Astrocyte (in vitro differentiated cells and primary cell): Measurements from ENCODE around the gene C1orf159. TPM values are rescaled to one million over a fixed set of nuclear protein-coding genes. Genes with fewer than 3 reads are reported as not detected.

Source experiments
- DNase-seq: peaks from one replicate; pipeline ENCODE4 v3.0.0-alpha.2; 2010; ENCODE audit warnings: low read depth
- FAIRE-seq: peaks from 2 replicates; lab custom pipeline; 2011; peaks lifted over from hg19 to GRCh38; lab: Jason Lieb, UNC
- H2AFZ ChIP-seq: 2 replicates; pipeline ENCODE4 v1.6.0; 2012; ENCODE audit warnings: low read depth, low read length, inconsistent platforms
- H3K27ac ChIP-seq: 2 replicates; pipeline ENCODE4 v1.5.1; 2011; ENCODE audit warnings: low read depth, low read length, inconsistent platforms
- H3K27me3 ChIP-seq: 2 replicates; pipeline ENCODE4 v1.6.0; 2011; ENCODE audit warnings: low read length, inconsistent platforms; ENCODE audit not compliant: insufficient read depth
- H3K36me3 ChIP-seq: 2 replicates; pipeline ENCODE4 v1.5.1; 2011; ENCODE audit warnings: low read length, inconsistent platforms; ENCODE audit not compliant: insufficient read depth
- H3K4me1 ChIP-seq: 2 replicates; pipeline ENCODE4 v1.5.1; 2011; ENCODE audit warnings: low read length, inconsistent platforms; ENCODE audit not compliant: insufficient read depth
- H3K4me2 ChIP-seq: 2 replicates; pipeline ENCODE4 v1.6.0; 2012; ENCODE audit warnings: low read length, inconsistent platforms
- H3K4me3 ChIP-seq: 2 replicates; pipeline ENCODE4 v1.5.1; 2011; ENCODE audit warnings: low read depth, mild to moderate bottlenecking, low read length, inconsistent platforms; ENCODE audit not compliant: insufficient read depth
- H3K79me2 ChIP-seq: 2 replicates; pipeline ENCODE4 v1.6.0; 2012; ENCODE audit warnings: mild to moderate bottlenecking, low read length, inconsistent platforms; ENCODE audit not compliant: insufficient read depth
- H3K9ac ChIP-seq: 2 replicates; pipeline ENCODE4 v1.6.0; 2012; ENCODE audit warnings: mild to moderate bottlenecking, low read length, inconsistent platforms
- H3K9me3 ChIP-seq: 2 replicates; pipeline ENCODE4 v1.5.1; 2012; ENCODE audit warnings: low read depth, mild to moderate bottlenecking, low read length, inconsistent platforms; ENCODE audit not compliant: insufficient read depth
- H4K20me1 ChIP-seq: 2 replicates; pipeline ENCODE4 v1.6.0; 2012; ENCODE audit warnings: low read length, inconsistent platforms; ENCODE audit not compliant: insufficient read depth
- H3K27ac Mint-ChIP-seq: one replicate; pipeline ENCODE4 v1.8.0; 2021; ENCODE audit warnings: mild to moderate bottlenecking, mixed read lengths; ENCODE audit not compliant: unreplicated experiment
- H3K27me3 Mint-ChIP-seq: one replicate; pipeline ENCODE4 v1.8.0; 2021; ENCODE audit warnings: low read depth, mixed read lengths; ENCODE audit not compliant: unreplicated experiment
- H3K36me3 Mint-ChIP-seq: one replicate; pipeline ENCODE4 v1.8.0; 2021; ENCODE audit warnings: low read depth, mixed read lengths; ENCODE audit not compliant: unreplicated experiment
- H3K4me1 Mint-ChIP-seq: one replicate; pipeline ENCODE4 v1.8.0; 2021; ENCODE audit warnings: low read depth, mixed read lengths; ENCODE audit not compliant: unreplicated experiment
- H3K4me3 Mint-ChIP-seq: one replicate; pipeline ENCODE4 v1.8.0; 2021; ENCODE audit warnings: mild to moderate bottlenecking, moderate library complexity, mixed read lengths; ENCODE audit not compliant: unreplicated experiment
- H3K9me3 Mint-ChIP-seq: one replicate; pipeline ENCODE4 v1.8.0; 2021; ENCODE audit warnings: mild to moderate bottlenecking, mixed read lengths; ENCODE audit not compliant: unreplicated experiment
- EZH2 ChIP-seq: IDR thresholded peaks from 2 replicates; pipeline ENCODE4 v1.6.1; 2012; ENCODE audit warnings: mild to moderate bottlenecking, low read length, inconsistent platforms; ENCODE audit not compliant: insufficient read depth
- total RNA-seq: library from RNA; stranded (reverse); gene quantifications from 2 replicates; pipeline ENCODE4 v1.2.1, GENCODE V29; 2021
- TF ChIP-seq, protein P1 (sequence below): IDR thresholded peaks from 2 replicates; pipeline ENCODE4 v1.5.1; 2011; ENCODE audit warnings: low read depth, mild to moderate bottlenecking, inconsistent platforms, low read length, moderate library complexity; ENCODE audit not compliant: insufficient read depth

The C1orf159 gene
- total RNA-seq, 1 donor from 2014 or later: 13.9 TPM

GRCh38 chr1:1149416-1149815 is 33.5 kb upstream of the C1orf159 start:
- no peak for FAIRE-seq
- H3K27me3 Mint-ChIP-seq: peaks cover 33% of the 10 kb centered on the region
- DNase-seq: no peak

DNA sequence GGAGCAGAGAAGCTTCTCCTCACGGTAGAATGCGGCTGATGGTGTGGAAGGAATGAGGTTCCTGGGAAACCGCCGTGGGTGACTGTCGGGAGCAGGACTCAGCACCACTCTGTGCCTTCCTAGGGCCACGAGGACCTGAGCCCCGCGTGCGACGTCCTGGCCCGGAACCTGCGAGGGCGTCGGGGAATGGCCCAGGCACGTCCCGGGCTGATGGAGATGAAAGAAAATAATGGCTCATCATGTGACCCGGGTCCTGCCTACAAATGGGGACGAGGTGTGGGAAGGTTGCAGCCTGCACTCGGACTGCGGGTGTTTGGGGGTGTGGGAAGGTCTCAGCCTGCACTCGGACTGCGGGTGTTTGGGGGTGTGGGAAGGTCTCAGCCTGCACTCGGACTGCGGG is 32.7 kb upstream of the C1orf159 start:
- Histone ChIP-seq H3K36me3 (no peaks in the 10 kb centered on the region), H3K4me2 (no peak overlapping the region), H3K27ac (no peak overlapping the region), H3K9me3 (no peaks in the 10 kb centered on the region), H3K9ac (no peak overlapping the region), H3K79me2 (no peaks in the 10 kb centered on the region), H3K4me3 (no peak overlapping the region), H3K4me1 (no peaks in the 10 kb centered on the region), H4K20me1 (no peaks in the 10 kb centered on the region), H2AFZ (no peak overlapping the region), H3K27me3 (no peaks in the 10 kb centered on the region)
- Mint-ChIP-seq H3K4me3 (no peak overlapping the region), H3K27ac (no peak overlapping the region), H3K9me3 (peaks cover 15% of the 10 kb centered on the region), H3K4me1 (no peaks in the 10 kb centered on the region), H3K27me3 (peaks cover 36% of the 10 kb centered on the region), H3K36me3 (peaks cover 6% of the 10 kb centered on the region)
- no peak for FAIRE-seq
- TF ChIP-seq, protein P1, sequence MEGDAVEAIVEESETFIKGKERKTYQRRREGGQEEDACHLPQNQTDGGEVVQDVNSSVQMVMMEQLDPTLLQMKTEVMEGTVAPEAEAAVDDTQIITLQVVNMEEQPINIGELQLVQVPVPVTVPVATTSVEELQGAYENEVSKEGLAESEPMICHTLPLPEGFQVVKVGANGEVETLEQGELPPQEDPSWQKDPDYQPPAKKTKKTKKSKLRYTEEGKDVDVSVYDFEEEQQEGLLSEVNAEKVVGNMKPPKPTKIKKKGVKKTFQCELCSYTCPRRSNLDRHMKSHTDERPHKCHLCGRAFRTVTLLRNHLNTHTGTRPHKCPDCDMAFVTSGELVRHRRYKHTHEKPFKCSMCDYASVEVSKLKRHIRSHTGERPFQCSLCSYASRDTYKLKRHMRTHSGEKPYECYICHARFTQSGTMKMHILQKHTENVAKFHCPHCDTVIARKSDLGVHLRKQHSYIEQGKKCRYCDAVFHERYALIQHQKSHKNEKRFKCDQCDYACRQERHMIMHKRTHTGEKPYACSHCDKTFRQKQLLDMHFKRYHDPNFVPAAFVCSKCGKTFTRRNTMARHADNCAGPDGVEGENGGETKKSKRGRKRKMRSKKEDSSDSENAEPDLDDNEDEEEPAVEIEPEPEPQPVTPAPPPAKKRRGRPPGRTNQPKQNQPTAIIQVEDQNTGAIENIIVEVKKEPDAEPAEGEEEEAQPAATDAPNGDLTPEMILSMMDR: no peak
- TF ChIP-seq EZH2: no peak
- DNase-seq: no peak

More at GRCh38 chr1:1149416-1149815, 33.5 kb upstream of the C1orf159 start:
- Histone ChIP-seq H3K79me2 (no peaks in the 10 kb centered on the region), H3K4me1 (no peaks in the 10 kb centered on the region), H3K9ac (no peak overlapping the region), H3K27ac (no peak overlapping the region), H4K20me1 (no peaks in the 10 kb centered on the region), H3K36me3 (no peaks in the 10 kb centered on the region), H3K27me3 (no peaks in the 10 kb centered on the region), H2AFZ (no peak overlapping the region), H3K9me3 (no peaks in the 10 kb centered on the region), H3K4me3 (no peak overlapping the region), H3K4me2 (no peak overlapping the region)
- TF ChIP-seq, protein P1: no peak
- no peak for TF ChIP-seq EZH2
- peaks cover 6% of the 10 kb centered on the region for H3K36me3 Mint-ChIP-seq
- no peaks in the 10 kb centered on the region for H3K4me1 Mint-ChIP-seq
- no peak overlapping the region for H3K27ac Mint-ChIP-seq
- H3K9me3 Mint-ChIP-seq: peaks cover 18% of the 10 kb centered on the region
- no peak overlapping the region for H3K4me3 Mint-ChIP-seq

- DNase-seq (no peak), FAIRE-seq (no peak)
- no peak overlapping the region for H3K4me3 ChIP-seq
- no peaks in the 10 kb centered on the region for H3K36me3 ChIP-seq
- H2AFZ ChIP-seq: no peak overlapping the region
- Mint-ChIP-seq H3K4me1 (no peaks in the 10 kb centered on the region), H3K9me3 (peaks cover 10% of the 10 kb centered on the region), H3K4me3 (no peak overlapping the region), H3K27me3 (peaks cover 31% of the 10 kb centered on the region), H3K36me3 (peaks cover 6% of the 10 kb centered on the region), H3K27ac (no peak overlapping the region)
- no peak overlapping the region for H3K27ac ChIP-seq
- no peak for TF ChIP-seq EZH2
- TF ChIP-seq, protein P1: no peak
- no peak overlapping the region for H3K9ac ChIP-seq
- no peaks in the 10 kb centered on the region for H3K9me3 ChIP-seq
- no peaks in the 10 kb centered on the region for H3K27me3 ChIP-seq
- no peak overlapping the region for H3K4me2 ChIP-seq
- no peaks in the 10 kb centered on the region for H3K79me2 ChIP-seq
- H4K20me1 ChIP-seq: no peaks in the 10 kb centered on the region
- no peaks in the 10 kb centered on the region for H3K4me1 ChIP-seq
Observed at GRCh38 chr1:1148061-1148460, 32.2 kb upstream of the C1orf159 start.
